Omental fat pad (tissue), 4 donors: ENCODE measurements around the gene RP9. TPM values are rescaled to one million over a fixed set of nuclear protein-coding genes. Genes with fewer than 3 reads are reported as not detected.
"Not testable (repeated sequence)": the region's sequence is repeated elsewhere in the genome, so short reads cannot be mapped to it uniquely, and the experiment has no call there.

Source experiments
- ATAC-seq: fragments of 150-250 bp; one replicate; pipeline ENCODE4 v1.9.1; 2016; ENCODE audit warnings: mild to moderate bottlenecking, moderate library complexity; ENCODE audit not compliant: low FRiP score
- DNase-seq: peaks from one replicate; pipeline ENCODE4 v3.0.0-alpha.2; 2019; ENCODE audit warnings: low spot score
- CTCF ChIP-seq, 3 donors: fragments of 450-650 bp; IDR thresholded peaks; one replicate each; pipeline ENCODE4 v1.5.1; 2016 to 2017; ENCODE audit warnings: antibody characterized with exemption in 3 of 3, mild to moderate bottlenecking in 3 of 3, moderate library complexity in 2 of 3
- total RNA-seq, 4 donors: library from RNA; depleted of rRNA; stranded (reverse); fragments of >200 nt; gene quantifications; one replicate each; pipeline ENCODE4 v1.1.0, GENCODE V29; 2016

The RP9 gene
- total RNA-seq, 4 donors from 2014 or later, result 6.8 to 17.7 (median 9.9) TPM

GRCh38 chr7:33107136-33108066, 1.8 kb downstream of the RP9 start:
- no peak for TF ChIP-seq CTCF (IDR thresholded peaks at IDR 0.05)
- DNase-seq (no peak), ATAC-seq (no peak)

GRCh38 chr7:33101906-33102305, 7.3 kb downstream of the RP9 start:
- no peak for ATAC-seq
- no peak for DNase-seq
- no peak for TF ChIP-seq CTCF (IDR thresholded peaks at IDR 0.05)

- DNase-seq, result no peak
Observed at GRCh38 chr7:33100770-33101169, 8.4 kb downstream of the RP9 start.

GRCh38 chr7:33099154-33099940, 9.9 kb downstream of the RP9 start:
- TF ChIP-seq CTCF (IDR thresholded peaks at IDR 0.05), result no peak
- ATAC-seq (no peak), DNase-seq (no peak)

More at GRCh38 chr7:33100770-33101169, 8.4 kb downstream of the RP9 start:
- TF ChIP-seq CTCF (IDR thresholded peaks at IDR 0.05), result no peak
- no peak for ATAC-seq

- DNase-seq, ATAC-seq: not testable (repeated sequence)
Observed at GRCh38 chr7:33094745-33095275, 14.4 kb downstream of the RP9 start.

GRCh38 chr7:33093266-33093665, 15.9 kb downstream of the RP9 start:
- no peak for DNase-seq
- ATAC-seq, result no peak
- TF ChIP-seq CTCF (IDR thresholded peaks at IDR 0.05), result no peak

GRCh38 chr7:33091641-33092191, 17.5 kb downstream of the RP9 start:
- DNase-seq, result no peak
- no peak for ATAC-seq
- TF ChIP-seq CTCF (IDR thresholded peaks at IDR 0.05), result no peak
